Measurements from ENCODE around the gene CACTIN. TPM values are rescaled to one million over a fixed set of nuclear protein-coding genes. Genes with fewer than 3 reads are reported as not detected.

The CACTIN gene
- total RNA-seq, 1 donor from 2014 or later = 40.8 TPM

- H3K27ac Mint-ChIP-seq = no peak overlapping the region
- intact Hi-C loops (cut with micrococcal nuclease) = no loop called here
- peaks cover 2% of the 10 kb centered on the region for H3K36me3 Mint-ChIP-seq (ENCODE audit: low read depth)
- DNase-seq (ENCODE audit: low spot score) = no peak
- peaks cover 2% of the 10 kb centered on the region for H3K27me3 Mint-ChIP-seq (ENCODE audit: insufficient read depth)
- no peaks in the 10 kb centered on the region for H3K9me3 Mint-ChIP-seq
- H3K4me1 Mint-ChIP-seq (ENCODE audit: low read depth) = peaks cover 5% of the 10 kb centered on the region
- no peak overlapping the region for H3K4me3 Mint-ChIP-seq
Measured at GRCh38 chr19:3605361-3605760, 21.2 kb downstream of the CACTIN start.

DNA sequence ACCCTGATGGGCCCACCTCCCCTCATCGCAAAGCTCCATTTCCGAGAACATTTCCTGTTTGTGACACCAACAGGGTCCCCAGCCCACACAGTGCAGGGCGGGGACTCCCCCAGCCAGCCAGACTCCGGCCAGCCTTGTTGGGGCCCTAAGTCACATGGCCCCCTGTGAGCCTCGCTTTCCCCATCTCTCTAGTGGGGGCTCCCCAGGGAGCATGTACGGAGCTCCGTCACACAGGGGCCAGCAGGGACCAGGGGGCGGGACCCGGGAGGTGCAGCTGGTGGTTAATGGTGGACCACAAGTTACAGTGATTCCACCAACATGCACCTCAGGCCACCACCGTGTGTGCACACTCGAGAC, 21.6 kb downstream of the CACTIN start:
- no peak for DNase-seq (ENCODE audit: low spot score)
- H3K36me3 Mint-ChIP-seq (ENCODE audit: low read depth) = peaks cover 2% of the 10 kb centered on the region
- H3K27me3 Mint-ChIP-seq (ENCODE audit: insufficient read depth) = peaks cover 2% of the 10 kb centered on the region
- no peaks in the 10 kb centered on the region for H3K9me3 Mint-ChIP-seq
- intact Hi-C loops (cut with micrococcal nuclease) = no loop called here
- peaks cover 5% of the 10 kb centered on the region for H3K4me1 Mint-ChIP-seq (ENCODE audit: low read depth)
- H3K4me3 Mint-ChIP-seq = no peak overlapping the region
- H3K27ac Mint-ChIP-seq = no peak overlapping the region

DNA sequence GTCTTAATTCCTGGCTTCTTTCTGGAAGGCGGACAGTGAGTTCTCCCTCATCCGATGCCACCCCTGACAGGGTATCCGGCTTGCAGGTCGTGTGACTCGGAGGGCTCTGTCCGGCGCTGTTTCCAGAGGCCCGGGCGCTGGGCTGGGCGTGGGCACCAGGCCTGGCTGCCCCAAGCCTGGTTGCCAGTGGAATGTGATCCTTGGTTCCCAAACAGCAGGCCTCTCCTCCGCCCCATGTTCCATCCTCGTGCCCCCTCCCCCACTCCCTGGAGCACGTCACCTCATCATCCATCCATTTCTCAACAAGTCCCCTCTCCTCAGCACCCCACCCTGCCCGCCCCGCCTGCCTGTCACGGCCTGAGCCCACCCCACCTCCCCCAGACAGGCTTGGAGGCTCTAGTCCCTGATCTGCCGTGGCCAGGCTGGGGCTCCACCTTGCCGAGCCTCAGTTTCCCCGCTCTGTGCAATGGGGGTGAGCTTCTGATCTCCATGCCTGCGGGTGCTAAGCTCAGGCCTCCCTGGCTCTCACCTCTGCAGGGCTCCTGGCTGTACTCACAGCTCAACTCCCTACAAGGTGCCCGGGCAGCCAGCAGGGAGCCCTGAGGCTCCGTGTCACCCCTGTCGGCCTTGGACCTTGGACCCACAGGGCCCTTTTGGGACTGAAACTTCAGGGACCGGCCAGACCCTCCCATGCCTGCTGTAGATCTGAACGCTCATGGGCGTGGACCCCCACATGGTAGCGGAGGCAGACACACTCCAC, 22.2 kb downstream of the CACTIN start:
- peaks cover 2% of the 10 kb centered on the region for H3K27me3 Mint-ChIP-seq (ENCODE audit: insufficient read depth)
- DNase-seq (ENCODE audit: low spot score) = no peak
- H3K36me3 Mint-ChIP-seq (ENCODE audit: low read depth) = peaks cover 2% of the 10 kb centered on the region
- H3K4me1 Mint-ChIP-seq (ENCODE audit: low read depth) = peaks cover 5% of the 10 kb centered on the region
- no peak overlapping the region for H3K27ac Mint-ChIP-seq
- no peak overlapping the region for H3K4me3 Mint-ChIP-seq
- intact Hi-C loops (cut with micrococcal nuclease) = no loop called here
- H3K9me3 Mint-ChIP-seq = no peaks in the 10 kb centered on the region

DNA sequence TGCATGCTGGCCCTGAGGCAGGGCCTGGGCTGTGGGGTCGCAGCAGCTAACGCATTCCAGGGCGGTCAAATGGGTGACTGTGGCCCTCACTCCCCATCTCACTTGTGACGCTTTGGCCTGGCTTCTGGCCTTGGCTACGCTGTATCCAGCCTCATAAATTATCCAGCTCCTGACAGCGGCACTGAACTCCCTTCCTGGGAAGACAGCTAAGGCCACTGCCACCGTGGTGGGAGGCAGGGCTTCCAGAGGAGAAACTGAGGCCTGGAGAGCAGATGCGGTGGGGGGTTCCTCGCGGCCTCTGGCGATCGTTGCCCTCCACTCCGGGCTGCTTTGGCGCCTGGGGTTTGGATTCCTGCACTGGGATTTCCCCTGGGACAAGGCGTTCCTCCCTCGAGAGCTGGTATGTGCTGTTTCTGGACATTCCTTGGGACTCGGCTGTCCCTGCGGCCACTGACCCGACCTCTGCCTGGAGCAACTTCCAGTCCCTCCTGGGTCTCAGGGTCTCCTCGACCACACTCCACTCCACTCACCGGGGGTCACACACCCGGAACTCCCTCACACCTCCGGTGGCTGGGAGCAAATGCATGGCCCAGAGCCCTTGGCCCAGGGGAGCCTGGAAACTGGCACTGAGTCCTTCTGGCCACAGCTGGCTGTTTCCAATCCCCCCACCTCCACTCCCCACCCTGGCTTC, 23.3 kb downstream of the CACTIN start:
- intact Hi-C loops (cut with micrococcal nuclease) = no loop called here
- peaks cover 2% of the 10 kb centered on the region for H3K27me3 Mint-ChIP-seq (ENCODE audit: insufficient read depth)
- DNase-seq (ENCODE audit: low spot score) = no peak
- no peak overlapping the region for H3K27ac Mint-ChIP-seq
- H3K9me3 Mint-ChIP-seq = no peaks in the 10 kb centered on the region
- H3K36me3 Mint-ChIP-seq (ENCODE audit: low read depth) = peaks cover 2% of the 10 kb centered on the region
- H3K4me3 Mint-ChIP-seq = no peak overlapping the region
- peaks cover 4% of the 10 kb centered on the region for H3K4me1 Mint-ChIP-seq (ENCODE audit: low read depth)

DNA sequence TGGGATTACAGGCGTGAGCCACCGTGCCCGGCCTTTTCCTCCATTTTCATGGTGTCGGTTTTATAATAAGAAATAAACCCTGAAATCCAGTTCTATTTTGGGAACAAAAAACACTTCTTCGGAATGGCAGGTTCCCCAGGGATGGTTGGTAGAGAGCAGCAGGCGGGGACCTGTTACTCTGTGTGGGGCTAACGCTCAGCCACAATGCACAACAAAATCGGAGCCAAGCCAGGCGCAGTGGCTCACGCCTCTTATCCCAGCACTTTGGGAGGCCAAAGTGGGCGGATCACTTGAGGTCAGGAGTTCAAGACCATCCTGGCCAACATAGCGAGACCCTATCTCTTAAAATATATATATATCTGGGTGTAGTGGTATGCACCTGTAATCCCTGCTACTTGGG, 25.6 kb downstream of the CACTIN start:
- intact Hi-C loops (cut with micrococcal nuclease) = no loop called here
- DNase-seq (ENCODE audit: low spot score) = no peak
- no peak overlapping the region for H3K4me3 Mint-ChIP-seq
- H3K27me3 Mint-ChIP-seq (ENCODE audit: insufficient read depth) = no peaks in the 10 kb centered on the region
- H3K4me1 Mint-ChIP-seq (ENCODE audit: low read depth) = no peaks in the 10 kb centered on the region
- H3K27ac Mint-ChIP-seq = no peak overlapping the region
- H3K36me3 Mint-ChIP-seq (ENCODE audit: low read depth) = no peaks in the 10 kb centered on the region
- H3K9me3 Mint-ChIP-seq = no peaks in the 10 kb centered on the region

DNA sequence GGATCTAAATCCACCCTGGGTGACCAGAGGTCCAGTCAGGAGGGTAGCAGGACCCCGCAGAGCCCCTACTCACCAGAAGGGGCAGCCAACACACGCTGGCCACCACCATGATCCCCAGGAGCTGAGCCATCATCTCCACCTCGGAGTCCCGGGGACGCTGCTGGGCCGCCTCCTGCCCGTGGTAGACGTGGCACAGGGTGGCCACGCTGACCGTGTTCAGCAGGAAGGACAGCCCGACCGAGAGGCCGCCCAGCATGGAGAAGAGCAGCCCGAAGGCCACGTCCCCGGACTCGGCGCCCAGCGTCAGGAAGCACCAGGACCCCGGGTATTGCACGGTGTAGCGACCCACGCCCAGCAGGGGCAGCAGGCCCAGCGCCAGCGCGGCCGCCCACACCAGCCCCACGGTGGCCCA, 26.8 kb downstream of the CACTIN start:
- H3K36me3 Mint-ChIP-seq (ENCODE audit: low read depth) = no peaks in the 10 kb centered on the region
- H3K4me3 Mint-ChIP-seq = no peak overlapping the region
- H3K27me3 Mint-ChIP-seq (ENCODE audit: insufficient read depth) = no peaks in the 10 kb centered on the region
- no peaks in the 10 kb centered on the region for H3K4me1 Mint-ChIP-seq (ENCODE audit: low read depth)
- intact Hi-C loops (cut with micrococcal nuclease) = no loop called here
- H3K27ac Mint-ChIP-seq = no peak overlapping the region
- no peaks in the 10 kb centered on the region for H3K9me3 Mint-ChIP-seq
- DNase-seq (ENCODE audit: low spot score) = no peak

DNA sequence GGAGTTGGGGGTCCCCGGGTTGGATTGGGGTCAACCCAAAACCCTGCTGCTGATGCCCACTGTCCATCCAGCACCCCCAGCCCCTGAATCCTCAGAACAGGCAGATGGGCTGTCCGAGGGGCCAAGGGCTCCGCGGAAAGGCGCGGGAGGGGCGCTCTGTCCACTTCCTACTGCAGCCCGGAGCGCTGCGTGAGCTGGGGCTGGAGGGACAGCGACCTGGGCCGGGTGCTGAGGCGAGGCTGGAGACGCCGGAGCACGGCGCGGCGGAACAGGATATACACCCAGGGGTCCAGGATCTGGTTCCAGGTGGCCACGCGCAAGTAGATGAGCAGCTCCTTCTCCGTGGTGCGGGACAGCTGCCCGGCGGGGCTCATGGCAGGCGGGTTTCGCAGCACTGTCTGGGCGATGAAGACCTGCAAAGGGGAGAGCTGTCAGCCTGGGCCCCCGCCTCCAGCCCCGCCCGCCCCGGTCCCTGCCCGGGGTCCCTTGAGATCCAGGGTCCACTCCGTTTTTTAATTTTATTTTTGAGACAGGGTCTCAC, 31.0 kb downstream of the CACTIN start:
- intact Hi-C loops (cut with micrococcal nuclease) = no loop called here
- Mint-ChIP-seq H3K27ac (no peak overlapping the region), H3K27me3 (ENCODE audit: insufficient read depth) (no peaks in the 10 kb centered on the region), H3K4me3 (no peak overlapping the region), H3K4me1 (ENCODE audit: low read depth) (no peaks in the 10 kb centered on the region), H3K36me3 (ENCODE audit: low read depth) (no peaks in the 10 kb centered on the region), H3K9me3 (no peaks in the 10 kb centered on the region)
- DNase-seq (ENCODE audit: low spot score) = no peak

DNA sequence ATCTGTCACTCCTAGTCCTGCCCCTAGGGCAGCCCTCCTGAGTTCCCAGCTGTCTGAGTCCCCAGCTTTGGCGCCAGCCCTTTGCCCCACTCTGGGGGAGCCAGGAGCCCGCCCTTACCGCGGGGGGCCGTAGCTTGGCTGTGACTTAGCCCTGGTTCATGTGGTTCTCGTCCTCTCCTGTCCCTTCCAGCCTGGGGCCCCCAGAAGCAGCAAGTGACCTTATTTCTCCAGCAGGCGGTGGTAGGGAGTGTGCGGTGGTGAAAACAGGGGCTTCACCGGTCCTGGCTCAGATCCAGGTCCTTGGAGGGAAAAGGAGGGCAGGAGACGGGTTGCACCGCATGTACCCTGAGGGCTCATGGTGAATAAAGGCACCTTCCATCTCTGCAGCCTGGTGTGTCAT, 33.4 kb downstream of the CACTIN start:
- intact Hi-C loops (cut with micrococcal nuclease) = no loop called here
- no peaks in the 10 kb centered on the region for H3K9me3 Mint-ChIP-seq
- H3K4me1 Mint-ChIP-seq (ENCODE audit: low read depth) = no peaks in the 10 kb centered on the region
- H3K27me3 Mint-ChIP-seq (ENCODE audit: insufficient read depth) = no peaks in the 10 kb centered on the region
- no peak overlapping the region for H3K4me3 Mint-ChIP-seq
- no peak for DNase-seq (ENCODE audit: low spot score)
- no peak overlapping the region for H3K27ac Mint-ChIP-seq
- no peaks in the 10 kb centered on the region for H3K36me3 Mint-ChIP-seq (ENCODE audit: low read depth)

DNA sequence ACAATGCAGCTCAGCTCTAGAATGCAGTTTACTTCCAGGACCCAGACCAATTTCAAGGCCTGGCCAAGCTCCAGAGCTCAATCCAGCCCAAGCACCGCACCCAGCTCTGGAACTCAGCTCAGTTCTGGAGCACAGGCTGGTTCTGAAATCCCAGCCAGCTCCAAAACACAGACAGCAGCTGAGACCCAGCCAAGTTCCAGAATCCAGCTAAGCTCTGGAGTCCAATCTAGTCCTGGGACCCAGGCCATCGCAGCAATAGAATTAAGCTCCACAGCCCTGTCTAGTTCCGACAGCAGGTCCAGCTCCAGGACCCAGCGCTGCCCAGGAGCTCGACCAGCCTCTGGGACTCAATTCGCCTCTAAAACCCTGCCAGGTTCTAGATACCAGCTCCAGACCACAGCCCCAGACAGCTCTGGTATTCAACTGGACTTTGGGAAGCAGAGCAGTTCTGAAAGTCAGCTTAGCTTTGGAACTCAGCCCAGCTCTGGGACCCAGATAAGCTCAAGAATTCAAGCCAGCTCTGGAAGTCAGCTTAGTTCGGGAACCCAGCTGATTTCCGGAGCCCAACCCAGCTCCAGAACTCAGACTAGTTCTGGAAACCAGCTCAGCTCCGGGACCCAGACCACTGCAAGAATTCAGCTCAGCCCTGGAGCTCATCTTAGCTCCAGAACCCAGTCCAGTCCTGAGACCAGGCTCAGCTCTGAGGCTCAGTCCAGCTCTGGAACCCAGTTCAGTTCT, 34.5 kb downstream of the CACTIN start:
- H3K4me3 Mint-ChIP-seq = no peak overlapping the region
- no peak for DNase-seq (ENCODE audit: low spot score)
- H3K27ac Mint-ChIP-seq = no peak overlapping the region

GRCh38 chr19:3590991-3591659, 35.5 kb downstream of the CACTIN start:
- H3K4me1 Mint-ChIP-seq (ENCODE audit: low read depth) = no peaks in the 10 kb centered on the region
- no peaks in the 10 kb centered on the region for H3K27me3 Mint-ChIP-seq (ENCODE audit: insufficient read depth)
- intact Hi-C loops (cut with micrococcal nuclease) = no loop called here
- H3K27ac Mint-ChIP-seq = no peak overlapping the region
- no peak for DNase-seq (ENCODE audit: low spot score)
- H3K9me3 Mint-ChIP-seq = no peaks in the 10 kb centered on the region
- no peaks in the 10 kb centered on the region for H3K36me3 Mint-ChIP-seq (ENCODE audit: low read depth)
- no peak overlapping the region for H3K4me3 Mint-ChIP-seq

More for the DNA sequence above, 34.5 kb downstream of the CACTIN start:
- H3K4me1 Mint-ChIP-seq (ENCODE audit: low read depth) = no peaks in the 10 kb centered on the region
- H3K9me3 Mint-ChIP-seq = no peaks in the 10 kb centered on the region
- H3K27me3 Mint-ChIP-seq (ENCODE audit: insufficient read depth) = no peaks in the 10 kb centered on the region
- intact Hi-C loops (cut with micrococcal nuclease) = no loop called here
- no peaks in the 10 kb centered on the region for H3K36me3 Mint-ChIP-seq (ENCODE audit: low read depth)

- Mint-ChIP-seq H3K4me1 (ENCODE audit: low read depth) (no peaks in the 10 kb centered on the region), H3K4me3 (no peak overlapping the region), H3K27ac (no peak overlapping the region), H3K36me3 (ENCODE audit: low read depth) (no peaks in the 10 kb centered on the region), H3K9me3 (no peaks in the 10 kb centered on the region), H3K27me3 (ENCODE audit: insufficient read depth) (no peaks in the 10 kb centered on the region)
- intact Hi-C loops (cut with micrococcal nuclease) = no loop called here
- no peak for DNase-seq (ENCODE audit: low spot score)
Measured at GRCh38 chr19:3589949-3590348, 36.6 kb downstream of the CACTIN start.

- Mint-ChIP-seq H3K36me3 (ENCODE audit: low read depth) (no peaks in the 10 kb centered on the region), H3K9me3 (no peaks in the 10 kb centered on the region), H3K4me1 (ENCODE audit: low read depth) (no peaks in the 10 kb centered on the region), H3K27ac (no peak overlapping the region), H3K27me3 (ENCODE audit: insufficient read depth) (no peaks in the 10 kb centered on the region), H3K4me3 (no peak overlapping the region)
- intact Hi-C loops (cut with micrococcal nuclease) = no loop called here
- DNase-seq (ENCODE audit: low spot score) = no peak
Measured at GRCh38 chr19:3589439-3589838, 37.2 kb downstream of the CACTIN start.

Data from activated T-helper 1 cell treated with anti-CD3 and anti-CD28 coated beads, Interleukin-12 subunit alpha, Interleukin-12 subunit beta, Interleukin-2, Interleukin-4 antibody, amounts not matched to agents 30 ng/mL and 10 ng/mL and 1 ng/mL, durations not matched to agents 14 hours and 24 hours and 36 hours (primary cell).